Lower leg skin (tissue), 3 donors: ENCODE measurements around the gene CRHR2.

ENCODE experiments used
- CTCF ChIP-seq, 3 donors: fragments of 450-650 bp; IDR thresholded peaks; one replicate each; pipeline ENCODE4 v1.5.1; 2016; ENCODE audit warnings: antibody characterized with exemption in 3 of 3, mild to moderate bottlenecking in 3 of 3, moderate library complexity in 2 of 3
- POLR2A ChIP-seq, 2 donors: fragments of 450-650 bp; IDR thresholded peaks; one replicate each; pipeline ENCODE4 v1.6.1; 2016 to 2017; ENCODE audit warnings: antibody characterized with exemption in 2 of 2, mild to moderate bottlenecking in 1 of 2, moderate library complexity in 1 of 2

- TF ChIP-seq POLR2A (IDR thresholded peaks at IDR 0.05) (no peak), CTCF (IDR thresholded peaks at IDR 0.05) (no peak)
Observed at GRCh38 chr7:30660331-30661255, 21.7 kb downstream of the CRHR2 start.
